HG03064 (cell line): ENCODE data around the gene CEBPG.

Experiments
- ATAC-seq: cut with Tn5 transposase; IDR thresholded peaks from one replicate; pipeline ENCODE4 v1.9.1; 2021; ENCODE audit warnings: low read depth; ENCODE audit not compliant: unreplicated experiment

Gene CEBPG

GRCh38 chr19:33377586-33378475 lies 4.3 kb downstream of the CEBPG start:
- ATAC-seq, result no peak

GRCh38 chr19:33379151-33379829 lies 5.8 kb downstream of the CEBPG start:
- ATAC-seq, result no peak

- no peak for ATAC-seq
Observed at GRCh38 chr19:33381101-33381500, 7.6 kb downstream of the CEBPG start.

- no peak for ATAC-seq
Observed at GRCh38 chr19:33382006-33382405, 8.5 kb downstream of the CEBPG start.

- ATAC-seq, result no peak
Observed at GRCh38 chr19:33382982-33383381, 9.5 kb downstream of the CEBPG start.

- ATAC-seq, result no peak
Observed at GRCh38 chr19:33383720-33384292, 10.3 kb downstream of the CEBPG start.

- no peak for ATAC-seq
Observed at GRCh38 chr19:33384983-33385382, 11.5 kb downstream of the CEBPG start.

GRCh38 chr19:33385956-33386355 lies 12.4 kb downstream of the CEBPG start:
- no peak for ATAC-seq

GRCh38 chr19:33386361-33386858 lies 12.9 kb downstream of the CEBPG start:
- ATAC-seq, result no peak

- no peak for ATAC-seq
Observed at GRCh38 chr19:33387351-33388230, 14.1 kb downstream of the CEBPG start.

GRCh38 chr19:33388231-33388724 lies 14.8 kb downstream of the CEBPG start:
- no peak for ATAC-seq

- ATAC-seq, result no peak
Observed at GRCh38 chr19:33388725-33389420, 15.4 kb downstream of the CEBPG start.

GRCh38 chr19:33389421-33390100 lies 16.1 kb downstream of the CEBPG start:
- ATAC-seq, result no peak

GRCh38 chr19:33390101-33390907 lies 16.8 kb downstream of the CEBPG start:
- no peak for ATAC-seq

- ATAC-seq, result no peak
Observed at GRCh38 chr19:33390908-33391630, 17.6 kb downstream of the CEBPG start.

GRCh38 chr19:33391631-33392249 lies 18.2 kb downstream of the CEBPG start:
- no peak for ATAC-seq
